SU-DHL-6 (cell line): ENCODE measurements around the gene RILP.

ENCODE experiments used
- CTCF ChIP-seq: fragments of 200-600 bp; sonication (generic); IDR thresholded peaks from one replicate; pipeline ENCODE4 v1.5.1; 2017; ENCODE audit warnings: antibody characterized with exemption, mild to moderate bottlenecking, low read length, moderate library complexity; ENCODE audit not compliant: insufficient read depth, poor library complexity, severe bottlenecking
- EZH2phosphoT487 ChIP-seq: fragments of 200-600 bp; sonication (generic), shearing (Covaris generic); conservative IDR thresholded peaks from 2 replicates; pipeline ENCODE4 v1.6.1; 2018; ENCODE audit warnings: mild to moderate bottlenecking, antibody characterized with exemption, low read length, moderate library complexity, mixed read lengths

GRCh38 chr17:1640329-1641064, 9.2 kb downstream of the RILP start:
- TF ChIP-seq CTCF, result no peak
- TF ChIP-seq EZH2phosphoT487, result no peak
